Mesothelial cell of epicardium (in vitro differentiated cells): ENCODE measurements around the gene UCHL5. TPM values are rescaled to one million over a fixed set of nuclear protein-coding genes. Genes with fewer than 3 reads are reported as not detected.

ENCODE experiments used
- DNase-seq, 2 experiments: peaks; one replicate each; pipeline ENCODE4 v3.0.0; 2021; ENCODE audit warnings: low spot score in 2 of 2; ENCODE audit not compliant: unreplicated experiment in 2 of 2
- H3K27ac Mint-ChIP-seq: 2 replicates; pipeline ENCODE4 v1.8.0; 2021; ENCODE audit warnings: mixed read lengths
- H3K27me3 Mint-ChIP-seq: 2 replicates; pipeline ENCODE4 v1.8.0; 2021; ENCODE audit warnings: low read depth, mixed read lengths
- H3K36me3 Mint-ChIP-seq: 2 replicates; pipeline ENCODE4 v1.8.0; 2021; ENCODE audit warnings: mixed read lengths
- H3K4me1 Mint-ChIP-seq: 2 replicates; pipeline ENCODE4 v1.8.0; 2021; ENCODE audit warnings: mixed read lengths
- H3K4me3 Mint-ChIP-seq: 2 replicates; pipeline ENCODE4 v1.8.0; 2021; ENCODE audit warnings: mild to moderate bottlenecking, moderate library complexity, mixed read lengths
- H3K9me3 Mint-ChIP-seq: 2 replicates; pipeline ENCODE4 v1.8.0; 2021; ENCODE audit warnings: mixed read lengths
- total RNA-seq: library from RNA; stranded (reverse); gene quantifications from 3 replicates; pipeline ENCODE4 v1.2.1, GENCODE V29; 2021
- TF ChIP-seq, protein P1 (sequence below): fragments of 200-600 bp; sonication (generic); IDR thresholded peaks from one replicate; pipeline ENCODE4 v1.5.0; 2021; ENCODE audit warnings: antibody characterized with exemption; ENCODE audit not compliant: unreplicated experiment

UCHL5 gene
- total RNA-seq, 1 donor from 2014 or later = 29.7 TPM

DNA sequence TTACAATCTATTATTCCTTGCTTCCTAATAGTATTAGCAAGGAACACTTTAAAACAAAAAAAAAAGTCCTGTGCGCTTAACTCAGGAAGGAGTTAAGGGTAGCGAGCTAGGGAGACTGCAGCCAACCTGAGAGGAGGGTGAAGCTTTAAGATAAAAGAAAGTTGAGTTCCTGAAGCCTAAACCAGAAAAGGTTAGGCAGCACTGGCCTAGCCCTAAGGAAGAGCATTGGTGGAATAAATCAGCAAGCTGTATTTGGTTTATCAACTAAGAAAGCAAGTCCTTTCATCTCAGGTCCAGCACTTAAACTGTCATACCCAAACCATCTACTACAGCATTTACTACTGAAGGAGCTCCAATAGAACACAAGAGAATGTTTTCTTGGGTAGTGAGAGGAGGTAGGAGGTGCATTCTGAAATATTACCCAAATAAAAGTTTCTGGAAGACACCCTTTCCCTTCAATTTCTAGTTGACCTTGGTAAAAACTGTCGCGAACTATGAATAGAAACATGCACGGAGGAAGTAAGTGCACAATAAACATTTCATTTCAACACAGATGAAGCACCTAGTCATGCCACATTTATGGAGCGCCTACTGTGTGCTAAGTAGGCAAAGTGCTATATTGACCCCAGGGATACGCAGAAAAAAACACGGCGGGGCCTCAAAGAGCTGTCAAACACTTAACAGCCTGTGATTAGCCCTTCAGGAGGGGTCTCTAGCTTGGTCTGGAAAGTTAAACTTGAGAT, 44.8 kb upstream of the UCHL5 start:
- DNase-seq = no peak
- peaks cover 17% of the 10 kb centered on the region for H3K4me1 Mint-ChIP-seq
- no peaks in the 10 kb centered on the region for H3K27me3 Mint-ChIP-seq
- TF ChIP-seq, protein P1, sequence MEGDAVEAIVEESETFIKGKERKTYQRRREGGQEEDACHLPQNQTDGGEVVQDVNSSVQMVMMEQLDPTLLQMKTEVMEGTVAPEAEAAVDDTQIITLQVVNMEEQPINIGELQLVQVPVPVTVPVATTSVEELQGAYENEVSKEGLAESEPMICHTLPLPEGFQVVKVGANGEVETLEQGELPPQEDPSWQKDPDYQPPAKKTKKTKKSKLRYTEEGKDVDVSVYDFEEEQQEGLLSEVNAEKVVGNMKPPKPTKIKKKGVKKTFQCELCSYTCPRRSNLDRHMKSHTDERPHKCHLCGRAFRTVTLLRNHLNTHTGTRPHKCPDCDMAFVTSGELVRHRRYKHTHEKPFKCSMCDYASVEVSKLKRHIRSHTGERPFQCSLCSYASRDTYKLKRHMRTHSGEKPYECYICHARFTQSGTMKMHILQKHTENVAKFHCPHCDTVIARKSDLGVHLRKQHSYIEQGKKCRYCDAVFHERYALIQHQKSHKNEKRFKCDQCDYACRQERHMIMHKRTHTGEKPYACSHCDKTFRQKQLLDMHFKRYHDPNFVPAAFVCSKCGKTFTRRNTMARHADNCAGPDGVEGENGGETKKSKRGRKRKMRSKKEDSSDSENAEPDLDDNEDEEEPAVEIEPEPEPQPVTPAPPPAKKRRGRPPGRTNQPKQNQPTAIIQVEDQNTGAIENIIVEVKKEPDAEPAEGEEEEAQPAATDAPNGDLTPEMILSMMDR = no peak
- H3K9me3 Mint-ChIP-seq = no peaks in the 10 kb centered on the region
- no peaks in the 10 kb centered on the region for H3K36me3 Mint-ChIP-seq
- H3K27ac Mint-ChIP-seq = peak overlapping the region; percentile 85
- peak overlapping the region; percentile 85 for H3K4me3 Mint-ChIP-seq

DNA sequence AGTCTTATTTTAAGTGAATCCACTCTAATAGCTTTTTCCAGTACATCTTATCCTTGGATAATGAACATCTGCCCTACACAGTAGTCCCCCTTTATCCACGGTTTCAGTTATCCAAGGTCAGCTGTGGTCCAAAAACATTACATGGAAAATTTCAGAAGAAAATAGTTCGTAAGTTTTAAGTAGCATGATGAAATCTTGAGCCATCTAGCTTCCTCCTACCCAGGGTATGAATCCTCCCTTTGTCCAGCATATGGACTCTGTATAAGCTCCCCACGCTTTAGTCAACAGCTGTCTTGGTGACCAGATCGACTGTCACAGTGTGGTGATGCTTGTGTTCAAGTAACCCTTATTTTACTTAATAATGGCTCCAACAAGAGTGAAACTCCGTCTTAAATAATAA, 43.5 kb upstream of the UCHL5 start:
- Mint-ChIP-seq H3K27ac (no peak overlapping the region), H3K4me3 (no peak overlapping the region), H3K27me3 (no peaks in the 10 kb centered on the region), H3K4me1 (peaks cover 17% of the 10 kb centered on the region), H3K9me3 (no peaks in the 10 kb centered on the region), H3K36me3 (no peaks in the 10 kb centered on the region)
- no peak for DNase-seq
- TF ChIP-seq, protein P1 = no peak

DNA sequence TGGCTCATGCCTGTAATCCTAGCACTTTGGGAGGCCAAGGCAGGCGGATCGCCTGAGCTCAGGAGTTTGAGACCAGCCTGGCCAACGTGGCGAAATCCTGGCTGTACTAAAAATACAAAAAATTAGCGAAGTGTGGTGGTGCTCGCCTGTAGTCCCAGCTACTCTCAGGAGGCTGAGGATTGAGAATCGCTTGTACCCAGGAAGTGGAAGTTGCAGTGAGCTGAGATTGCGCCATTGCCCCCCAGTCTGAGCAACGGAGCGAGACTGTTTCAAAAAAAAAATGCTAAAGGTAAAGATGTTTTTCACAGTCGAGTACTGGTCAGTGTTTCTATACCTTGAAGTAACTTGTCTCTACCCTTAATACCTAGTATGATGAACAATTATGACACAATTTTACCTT, 35.0 kb upstream of the UCHL5 start:
- no peaks in the 10 kb centered on the region for H3K27me3 Mint-ChIP-seq
- TF ChIP-seq, protein P1 = no peak
- H3K4me1 Mint-ChIP-seq = no peaks in the 10 kb centered on the region
- no peak overlapping the region for H3K27ac Mint-ChIP-seq
- H3K4me3 Mint-ChIP-seq = no peak overlapping the region
- no peaks in the 10 kb centered on the region for H3K9me3 Mint-ChIP-seq
- DNase-seq = no peak
- peaks cover 15% of the 10 kb centered on the region for H3K36me3 Mint-ChIP-seq

DNA sequence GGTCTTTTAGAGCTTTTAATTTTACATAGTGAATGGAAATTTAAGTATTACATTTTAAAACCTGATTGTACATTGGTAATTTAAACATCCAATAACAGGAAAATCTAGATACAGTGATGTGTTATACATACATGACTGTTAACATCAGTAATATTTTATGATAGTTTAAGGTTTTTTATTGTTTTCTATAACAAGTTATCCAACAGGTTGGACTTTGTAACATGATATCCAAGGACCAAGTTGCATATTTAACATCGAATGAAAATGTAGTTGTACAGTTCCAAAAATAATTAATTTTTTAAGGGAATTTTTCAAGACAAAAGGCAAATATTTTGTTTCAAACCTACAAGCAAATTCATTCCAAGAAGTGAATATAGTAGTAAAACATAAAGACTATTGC, 31.7 kb upstream of the UCHL5 start:
- Mint-ChIP-seq H3K9me3 (no peaks in the 10 kb centered on the region), H3K27me3 (no peaks in the 10 kb centered on the region), H3K27ac (no peak overlapping the region), H3K36me3 (peaks cover 8% of the 10 kb centered on the region), H3K4me3 (no peak overlapping the region), H3K4me1 (no peaks in the 10 kb centered on the region)
- TF ChIP-seq, protein P1 = no peak
- no peak for DNase-seq

DNA sequence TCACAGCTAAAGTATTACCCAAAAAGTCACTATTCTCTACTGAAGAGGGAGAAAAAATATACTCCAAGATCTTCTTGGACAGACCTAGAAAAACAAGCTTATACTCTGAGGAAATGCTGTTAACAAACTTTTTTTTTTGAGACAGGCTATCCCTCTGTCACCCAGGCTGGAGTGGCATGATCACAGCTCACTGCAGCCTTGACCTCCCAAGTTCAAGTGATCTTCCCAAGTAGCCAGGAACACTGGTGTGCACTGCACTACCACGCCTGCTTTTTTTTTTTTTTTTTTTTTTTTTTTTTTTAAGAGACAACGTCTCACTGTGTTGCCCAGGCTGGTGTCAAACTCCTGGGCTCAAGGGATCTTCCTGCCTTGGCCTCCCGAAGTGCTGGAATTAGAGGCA, 28.7 kb upstream of the UCHL5 start:
- TF ChIP-seq, protein P1 = no peak

DNA sequence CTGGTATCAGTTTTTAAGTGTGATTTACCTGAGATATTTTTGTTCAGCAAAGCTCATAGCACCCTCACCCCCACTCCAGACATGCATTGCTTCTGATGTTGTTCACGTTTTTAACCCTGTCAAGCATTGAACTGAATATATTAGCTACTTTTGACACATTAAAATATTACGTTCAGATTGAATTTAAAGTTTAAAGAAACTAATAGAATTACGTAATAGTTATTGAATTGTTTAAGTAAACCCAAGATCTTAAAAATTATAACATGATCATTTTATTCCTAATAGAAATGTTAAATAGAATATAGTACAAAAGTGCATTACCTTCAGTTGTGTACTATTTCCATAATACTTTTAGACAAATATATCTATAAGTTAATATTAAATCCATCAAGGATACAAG, 27.2 kb upstream of the UCHL5 start:
- TF ChIP-seq, protein P1 = no peak
- Mint-ChIP-seq H3K4me1 (no peaks in the 10 kb centered on the region), H3K4me3 (no peak overlapping the region), H3K27ac (no peak overlapping the region), H3K27me3 (no peaks in the 10 kb centered on the region), H3K36me3 (peaks cover 30% of the 10 kb centered on the region), H3K9me3 (no peaks in the 10 kb centered on the region)
- no peak for DNase-seq

More for the DNA sequence above, 28.7 kb upstream of the UCHL5 start:
- no peaks in the 10 kb centered on the region for H3K9me3 Mint-ChIP-seq
- peaks cover 22% of the 10 kb centered on the region for H3K36me3 Mint-ChIP-seq
- H3K4me1 Mint-ChIP-seq = no peaks in the 10 kb centered on the region
- no peaks in the 10 kb centered on the region for H3K27me3 Mint-ChIP-seq
- H3K27ac Mint-ChIP-seq = no peak overlapping the region
- DNase-seq = no peak
- no peak overlapping the region for H3K4me3 Mint-ChIP-seq
